ENCODE results near the gene CYP4B1.

- TF ChIP-seq FOXP2 (optimal IDR thresholded peaks at IDR 0.05; ENCODE audit: control extremely low read depth, extremely low read length, insufficient read depth): no peak
- TF ChIP-seq EZH2 (IDR thresholded peaks at IDR 0.05): no peak
These were observed 2.6 kb downstream of the CYP4B1 start for GRCh38 chr1:46801323-46802055.

Measured in SK-N-MC (cell line).